ENCODE data around the gene PLXNA4.

Gene PLXNA4

DNA sequence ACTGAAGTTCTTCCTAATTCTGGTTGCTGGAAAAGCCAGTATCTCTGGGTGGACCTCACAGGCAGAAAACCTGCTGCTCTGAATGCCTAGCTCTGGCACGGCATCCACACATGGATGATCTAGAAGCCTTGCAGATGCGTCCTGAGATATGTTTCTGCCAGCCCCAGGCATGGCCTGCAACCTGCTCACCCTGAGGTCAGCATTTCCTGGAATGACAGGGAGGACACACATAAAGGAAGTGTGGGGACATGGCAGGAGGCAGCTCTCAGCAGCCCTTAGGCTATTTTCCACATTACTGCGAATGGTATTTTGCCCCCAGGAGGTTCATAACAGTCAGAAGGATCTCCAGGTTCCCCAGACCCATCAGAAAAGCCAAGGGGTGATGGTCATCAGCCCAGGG is 23.2 kb downstream of the PLXNA4 start:
- no peak overlapping the region for H3K4me3 ChIP-seq (ENCODE audit: insufficient read depth, low read length, poor library complexity, severe bottlenecking)
- no peak for TF ChIP-seq EZH2phosphoT487 (conservative IDR thresholded peaks at IDR 0.05; ENCODE audit: low read length)
- TF ChIP-seq, protein P1, sequence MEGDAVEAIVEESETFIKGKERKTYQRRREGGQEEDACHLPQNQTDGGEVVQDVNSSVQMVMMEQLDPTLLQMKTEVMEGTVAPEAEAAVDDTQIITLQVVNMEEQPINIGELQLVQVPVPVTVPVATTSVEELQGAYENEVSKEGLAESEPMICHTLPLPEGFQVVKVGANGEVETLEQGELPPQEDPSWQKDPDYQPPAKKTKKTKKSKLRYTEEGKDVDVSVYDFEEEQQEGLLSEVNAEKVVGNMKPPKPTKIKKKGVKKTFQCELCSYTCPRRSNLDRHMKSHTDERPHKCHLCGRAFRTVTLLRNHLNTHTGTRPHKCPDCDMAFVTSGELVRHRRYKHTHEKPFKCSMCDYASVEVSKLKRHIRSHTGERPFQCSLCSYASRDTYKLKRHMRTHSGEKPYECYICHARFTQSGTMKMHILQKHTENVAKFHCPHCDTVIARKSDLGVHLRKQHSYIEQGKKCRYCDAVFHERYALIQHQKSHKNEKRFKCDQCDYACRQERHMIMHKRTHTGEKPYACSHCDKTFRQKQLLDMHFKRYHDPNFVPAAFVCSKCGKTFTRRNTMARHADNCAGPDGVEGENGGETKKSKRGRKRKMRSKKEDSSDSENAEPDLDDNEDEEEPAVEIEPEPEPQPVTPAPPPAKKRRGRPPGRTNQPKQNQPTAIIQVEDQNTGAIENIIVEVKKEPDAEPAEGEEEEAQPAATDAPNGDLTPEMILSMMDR (IDR thresholded peaks at IDR 0.05; ENCODE audit: insufficient read depth, low read length, poor library complexity, severe bottlenecking), result no peak

DNA sequence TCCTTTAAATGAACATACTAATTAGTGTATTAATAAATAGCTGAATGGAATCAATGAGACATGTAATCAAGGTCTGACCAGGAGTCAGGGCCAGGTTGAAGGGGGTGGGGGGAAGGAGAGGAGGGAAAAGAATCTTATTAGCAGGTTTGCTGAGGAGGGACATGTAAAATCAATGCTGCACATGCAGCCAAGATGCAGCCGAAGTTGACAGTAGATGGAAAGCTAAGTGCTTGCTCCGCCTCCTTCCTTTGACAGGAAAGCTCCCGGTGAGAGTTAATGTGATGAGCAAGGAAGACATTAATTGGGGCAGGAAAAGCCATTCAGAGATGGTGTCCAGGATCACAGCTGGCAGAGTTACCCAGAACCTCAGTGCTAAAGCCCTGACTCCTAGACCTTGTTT is 24.4 kb downstream of the PLXNA4 start:
- Histone ChIP-seq H3K79me2 (ENCODE audit: insufficient read depth, low read length) (no peaks in the 10 kb centered on the region), H3K9me3 (ENCODE audit: insufficient read depth, low read length) (no peaks in the 10 kb centered on the region), H3K27ac (ENCODE audit: low read depth, low read length) (no peak overlapping the region), H3K4me2 (ENCODE audit: low read depth, low read length, poor library complexity, severe bottlenecking) (no peak overlapping the region), H3K9me2 (replicated peaks; ENCODE audit: insufficient read depth, low read length) (no peaks in the 10 kb centered on the region), H3F3A (ENCODE audit: insufficient read depth) (no peaks in the 10 kb centered on the region), H3K36me3 (ENCODE audit: low read length) (no peaks in the 10 kb centered on the region), H4K20me1 (ENCODE audit: low read depth, low read length) (no peaks in the 10 kb centered on the region), H3K9ac (ENCODE audit: low read length) (no peak overlapping the region), H2AFZ (ENCODE audit: low read depth, low read length, severe bottlenecking) (no peak overlapping the region), H3K4me3 (ENCODE audit: insufficient read depth, low read length, poor library complexity, severe bottlenecking) (no peak overlapping the region), H3K27me3 (ENCODE audit: low read length) (no peaks in the 10 kb centered on the region)
- TF ChIP-seq, protein P1 (IDR thresholded peaks at IDR 0.05; ENCODE audit: insufficient read depth, low read length, poor library complexity, severe bottlenecking), result no peak
- no peak for TF ChIP-seq EZH2phosphoT487 (conservative IDR thresholded peaks at IDR 0.05; ENCODE audit: low read length)

More for the DNA sequence above, 23.2 kb downstream of the PLXNA4 start:
- no peaks in the 10 kb centered on the region for H3F3A ChIP-seq (ENCODE audit: insufficient read depth)
- H3K79me2 ChIP-seq (ENCODE audit: insufficient read depth, low read length), result no peaks in the 10 kb centered on the region
- H3K27ac ChIP-seq (ENCODE audit: low read depth, low read length), result no peak overlapping the region
- H3K36me3 ChIP-seq (ENCODE audit: low read length), result no peaks in the 10 kb centered on the region
- H3K9me2 ChIP-seq (replicated peaks; ENCODE audit: insufficient read depth, low read length), result no peaks in the 10 kb centered on the region
- no peak overlapping the region for H3K9ac ChIP-seq (ENCODE audit: low read length)
- no peaks in the 10 kb centered on the region for H3K9me3 ChIP-seq (ENCODE audit: insufficient read depth, low read length)
- H4K20me1 ChIP-seq (ENCODE audit: low read depth, low read length), result no peaks in the 10 kb centered on the region
- no peak overlapping the region for H3K4me2 ChIP-seq (ENCODE audit: low read depth, low read length, poor library complexity, severe bottlenecking)
- H3K27me3 ChIP-seq (ENCODE audit: low read length), result no peaks in the 10 kb centered on the region
- H2AFZ ChIP-seq (ENCODE audit: low read depth, low read length, severe bottlenecking), result no peak overlapping the region

DNA sequence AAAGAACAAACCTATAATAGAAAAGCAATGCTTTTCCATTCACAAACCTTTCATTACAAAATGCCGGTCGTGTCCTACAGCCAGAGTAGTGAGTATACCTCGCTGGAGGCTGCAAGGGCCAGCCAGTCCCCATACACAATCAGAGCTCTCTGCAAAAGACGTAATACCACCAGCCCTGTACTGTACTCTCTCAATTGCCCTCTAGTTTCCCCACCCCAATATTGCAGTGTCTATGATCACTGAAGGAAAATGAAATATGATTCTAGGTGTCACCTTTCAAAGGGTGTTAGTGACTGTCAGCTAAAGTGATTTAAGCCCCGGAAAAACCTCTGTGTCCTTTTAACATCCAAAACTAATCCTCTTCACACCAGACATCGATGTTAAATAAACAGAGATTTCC is 24.8 kb downstream of the PLXNA4 start:
- H3K27ac ChIP-seq (ENCODE audit: low read depth, low read length), result no peak overlapping the region
- H3K36me3 ChIP-seq (ENCODE audit: low read length), result no peaks in the 10 kb centered on the region

More for the DNA sequence above, 24.8 kb downstream of the PLXNA4 start:
- H4K20me1 ChIP-seq (ENCODE audit: low read depth, low read length), result no peaks in the 10 kb centered on the region
- H3K27me3 ChIP-seq (ENCODE audit: low read length), result no peaks in the 10 kb centered on the region
- H3K9me3 ChIP-seq (ENCODE audit: insufficient read depth, low read length), result no peaks in the 10 kb centered on the region
- H3K4me3 ChIP-seq (ENCODE audit: insufficient read depth, low read length, poor library complexity, severe bottlenecking), result no peak overlapping the region
- TF ChIP-seq EZH2phosphoT487 (conservative IDR thresholded peaks at IDR 0.05; ENCODE audit: low read length), result no peak
- TF ChIP-seq, protein P1 (IDR thresholded peaks at IDR 0.05; ENCODE audit: insufficient read depth, low read length, poor library complexity, severe bottlenecking), result no peak
- H3F3A ChIP-seq (ENCODE audit: insufficient read depth), result no peaks in the 10 kb centered on the region
- H3K9ac ChIP-seq (ENCODE audit: low read length), result no peak overlapping the region
- H3K79me2 ChIP-seq (ENCODE audit: insufficient read depth, low read length), result no peaks in the 10 kb centered on the region
- no peak overlapping the region for H3K4me2 ChIP-seq (ENCODE audit: low read depth, low read length, poor library complexity, severe bottlenecking)
- H3K9me2 ChIP-seq (replicated peaks; ENCODE audit: insufficient read depth, low read length), result no peaks in the 10 kb centered on the region
- H2AFZ ChIP-seq (ENCODE audit: low read depth, low read length, severe bottlenecking), result no peak overlapping the region
